ENCODE measurements around the gene FITM2.

The FITM2 gene

GRCh38 chr20:44344723-44345122 lies 33.7 kb upstream of the FITM2 start:
- no peak for DNase-seq (ENCODE audit: low spot score)
- no peak for TF ChIP-seq CTCF (IDR thresholded peaks at IDR 0.05; ENCODE audit: extremely low read depth, insufficient read depth, missing control alignments)
- in situ Hi-C loops (cut with MboI; ENCODE audit: low pct_unique_long_range_greater_than_20kb, low sequenced_read_pairs, unreplicated experiment): no loop called here

- no peak for TF ChIP-seq CTCF (IDR thresholded peaks at IDR 0.05; ENCODE audit: extremely low read depth, insufficient read depth, missing control alignments)
- in situ Hi-C loops (cut with MboI; ENCODE audit: low pct_unique_long_range_greater_than_20kb, low sequenced_read_pairs, unreplicated experiment): no loop called here
- no peak for DNase-seq (ENCODE audit: low spot score)
Observed at GRCh38 chr20:44343162-44343675, 32.2 kb upstream of the FITM2 start.

GRCh38 chr20:44342248-44342647 lies 31.2 kb upstream of the FITM2 start:
- in situ Hi-C loops (cut with MboI; ENCODE audit: low pct_unique_long_range_greater_than_20kb, low sequenced_read_pairs, unreplicated experiment): no loop called here
- no peak for TF ChIP-seq CTCF (IDR thresholded peaks at IDR 0.05; ENCODE audit: extremely low read depth, insufficient read depth, missing control alignments)
- DNase-seq (ENCODE audit: low spot score): no peak

DNA sequence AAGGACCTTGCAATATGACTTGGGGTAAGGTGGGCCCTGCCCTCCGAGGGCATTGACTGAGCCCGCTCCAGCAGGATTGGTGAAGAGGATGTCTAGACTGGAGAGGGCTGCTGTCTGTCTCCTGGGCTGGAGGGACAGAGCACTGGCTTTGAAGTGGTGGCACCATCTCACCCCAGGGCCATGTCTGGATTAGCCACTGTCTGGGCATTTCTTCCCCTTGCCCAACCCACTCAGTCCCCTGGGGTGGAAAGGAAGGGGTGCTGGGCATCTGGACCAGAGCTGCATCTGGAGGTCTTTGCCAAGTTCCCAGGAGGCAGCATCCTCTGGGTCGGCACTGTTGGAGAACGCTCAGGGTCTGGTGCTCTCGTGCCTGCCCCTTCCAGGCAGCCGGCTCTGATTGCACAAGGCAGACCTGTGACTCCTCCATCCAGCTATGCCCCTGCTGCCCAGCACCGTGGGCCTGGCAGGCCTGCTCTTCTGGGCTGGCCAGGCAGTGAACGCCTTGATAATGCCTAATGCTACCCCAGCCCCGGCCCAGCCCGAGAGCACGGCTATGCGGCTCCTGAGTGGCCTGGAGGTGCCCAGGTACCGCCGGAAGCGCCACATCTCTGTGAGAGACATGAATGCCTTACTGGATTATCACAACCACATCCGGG lies 25.9 kb upstream of the FITM2 start, which contains the start of gene R3HDML:
Gene R3HDML, plus strand, starts transcription at position 319 of the 656 bp plus-strand sequence. Its CDS starts 115 bp downstream, at position 434.
- TF ChIP-seq CTCF (IDR thresholded peaks at IDR 0.05; ENCODE audit: extremely low read depth, insufficient read depth, missing control alignments): no peak
- DNase-seq (ENCODE audit: low spot score): no peak
- in situ Hi-C loops (cut with MboI; ENCODE audit: low pct_unique_long_range_greater_than_20kb, low sequenced_read_pairs, unreplicated experiment): no loop called here

DNA sequence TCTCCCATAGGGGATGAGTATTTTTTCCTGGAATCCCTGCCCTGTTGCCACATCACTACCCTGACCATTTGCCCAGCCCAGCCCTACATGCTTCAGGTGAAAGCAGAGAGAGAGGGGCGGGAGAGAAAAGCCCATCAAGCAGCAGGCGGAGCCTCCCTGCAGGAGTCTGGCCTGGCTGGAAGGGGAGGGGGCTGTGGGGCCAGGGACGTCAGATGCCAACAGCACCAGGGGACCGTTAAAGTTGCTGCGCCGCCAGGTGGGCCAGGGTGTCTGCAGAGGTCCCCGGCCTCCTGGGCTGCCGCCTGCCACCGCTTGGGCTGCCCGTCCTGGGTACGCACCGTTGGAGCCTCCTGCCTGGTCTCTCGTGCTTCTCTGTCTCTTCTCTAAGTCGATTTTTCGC lies 25.1 kb upstream of the FITM2 start:
- in situ Hi-C loops (cut with MboI; ENCODE audit: low pct_unique_long_range_greater_than_20kb, low sequenced_read_pairs, unreplicated experiment): no loop called here
- TF ChIP-seq CTCF (IDR thresholded peaks at IDR 0.05; ENCODE audit: extremely low read depth, insufficient read depth, missing control alignments): no peak
- no peak for DNase-seq (ENCODE audit: low spot score)

GRCh38 chr20:44335675-44336074 lies 24.7 kb upstream of the FITM2 start:
- no peak for TF ChIP-seq CTCF (IDR thresholded peaks at IDR 0.05; ENCODE audit: extremely low read depth, insufficient read depth, missing control alignments)
- in situ Hi-C loops (cut with MboI; ENCODE audit: low pct_unique_long_range_greater_than_20kb, low sequenced_read_pairs, unreplicated experiment): no loop called here
- no peak for DNase-seq (ENCODE audit: low spot score)

Data from GM13977 (cell line).